ENCODE data around the gene HCRTR1.

The HCRTR1 gene

DNA sequence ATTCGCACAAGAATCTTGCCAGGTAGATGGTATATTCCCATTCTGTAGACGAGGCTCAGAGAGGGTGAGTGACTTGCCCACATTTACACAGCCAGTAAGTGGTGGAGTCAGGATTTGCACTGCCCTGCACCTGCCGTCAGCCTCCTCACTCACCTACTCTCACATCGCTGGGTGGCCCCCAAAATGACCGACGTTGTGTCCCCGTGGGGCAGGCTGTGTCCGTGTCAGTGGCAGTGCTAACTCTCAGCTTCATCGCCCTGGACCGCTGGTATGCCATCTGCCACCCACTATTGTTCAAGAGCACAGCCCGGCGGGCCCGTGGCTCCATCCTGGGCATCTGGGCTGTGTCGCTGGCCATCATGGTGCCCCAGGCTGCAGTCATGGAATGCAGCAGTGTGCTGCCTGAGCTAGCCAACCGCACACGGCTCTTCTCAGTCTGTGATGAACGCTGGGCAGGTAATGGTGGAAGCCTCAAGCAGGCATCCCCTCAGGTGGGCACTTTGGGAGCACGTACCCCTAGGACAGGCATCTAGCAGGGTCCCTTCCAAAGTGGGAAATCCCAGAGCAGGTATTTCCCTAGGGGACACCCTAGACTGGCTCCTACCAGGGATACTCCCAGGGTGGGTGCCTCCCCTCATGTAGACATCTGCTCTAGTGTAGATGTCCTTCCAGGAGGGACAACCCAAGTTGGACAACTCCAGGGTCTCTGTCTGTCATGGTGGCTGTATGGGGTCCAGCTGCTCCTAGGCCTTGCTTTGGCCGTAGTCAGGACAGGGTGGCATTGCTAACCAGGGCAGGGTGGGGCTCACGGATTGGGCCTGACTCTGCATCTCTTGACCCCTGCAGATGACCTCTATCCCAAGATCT, 3.4 kb downstream of the HCRTR1 start:
- no peak for DNase-seq (ENCODE audit: low read depth)
- H3K4me3 ChIP-seq (replicated peaks; ENCODE audit: low read depth, low read length) = no peak overlapping the region
- TF ChIP-seq, protein P1, sequence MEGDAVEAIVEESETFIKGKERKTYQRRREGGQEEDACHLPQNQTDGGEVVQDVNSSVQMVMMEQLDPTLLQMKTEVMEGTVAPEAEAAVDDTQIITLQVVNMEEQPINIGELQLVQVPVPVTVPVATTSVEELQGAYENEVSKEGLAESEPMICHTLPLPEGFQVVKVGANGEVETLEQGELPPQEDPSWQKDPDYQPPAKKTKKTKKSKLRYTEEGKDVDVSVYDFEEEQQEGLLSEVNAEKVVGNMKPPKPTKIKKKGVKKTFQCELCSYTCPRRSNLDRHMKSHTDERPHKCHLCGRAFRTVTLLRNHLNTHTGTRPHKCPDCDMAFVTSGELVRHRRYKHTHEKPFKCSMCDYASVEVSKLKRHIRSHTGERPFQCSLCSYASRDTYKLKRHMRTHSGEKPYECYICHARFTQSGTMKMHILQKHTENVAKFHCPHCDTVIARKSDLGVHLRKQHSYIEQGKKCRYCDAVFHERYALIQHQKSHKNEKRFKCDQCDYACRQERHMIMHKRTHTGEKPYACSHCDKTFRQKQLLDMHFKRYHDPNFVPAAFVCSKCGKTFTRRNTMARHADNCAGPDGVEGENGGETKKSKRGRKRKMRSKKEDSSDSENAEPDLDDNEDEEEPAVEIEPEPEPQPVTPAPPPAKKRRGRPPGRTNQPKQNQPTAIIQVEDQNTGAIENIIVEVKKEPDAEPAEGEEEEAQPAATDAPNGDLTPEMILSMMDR (IDR thresholded peaks at IDR 0.05; ENCODE audit: low read length, missing control alignments) = no peak

DNA sequence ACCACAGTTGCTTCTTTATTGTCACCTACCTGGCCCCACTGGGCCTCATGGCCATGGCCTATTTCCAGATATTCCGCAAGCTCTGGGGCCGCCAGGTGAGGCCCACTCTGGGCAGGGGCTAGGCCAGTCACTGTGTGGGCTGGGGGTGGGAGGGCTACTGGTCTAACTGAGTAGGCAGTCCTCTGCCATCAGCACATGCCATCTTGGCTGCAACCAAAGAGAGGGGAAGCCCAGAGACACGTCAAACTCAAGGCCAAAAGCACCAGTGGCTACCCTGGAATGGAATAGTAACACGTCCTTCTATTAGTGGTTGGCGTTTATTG, 4.0 kb downstream of the HCRTR1 start:
- TF ChIP-seq, protein P1 (IDR thresholded peaks at IDR 0.05; ENCODE audit: low read length, missing control alignments) = no peak
- H3K4me3 ChIP-seq (replicated peaks; ENCODE audit: low read depth, low read length) = no peak overlapping the region
- no peak for DNase-seq (ENCODE audit: low read depth)

- TF ChIP-seq, protein P1 (IDR thresholded peaks at IDR 0.05; ENCODE audit: low read length, missing control alignments) = no peak
- H3K4me3 ChIP-seq (replicated peaks; ENCODE audit: low read depth, low read length) = no peak overlapping the region
- DNase-seq (ENCODE audit: low read depth) = no peak
Measured at GRCh38 chr1:31621847-31622730, 4.6 kb downstream of the HCRTR1 start.

DNA sequence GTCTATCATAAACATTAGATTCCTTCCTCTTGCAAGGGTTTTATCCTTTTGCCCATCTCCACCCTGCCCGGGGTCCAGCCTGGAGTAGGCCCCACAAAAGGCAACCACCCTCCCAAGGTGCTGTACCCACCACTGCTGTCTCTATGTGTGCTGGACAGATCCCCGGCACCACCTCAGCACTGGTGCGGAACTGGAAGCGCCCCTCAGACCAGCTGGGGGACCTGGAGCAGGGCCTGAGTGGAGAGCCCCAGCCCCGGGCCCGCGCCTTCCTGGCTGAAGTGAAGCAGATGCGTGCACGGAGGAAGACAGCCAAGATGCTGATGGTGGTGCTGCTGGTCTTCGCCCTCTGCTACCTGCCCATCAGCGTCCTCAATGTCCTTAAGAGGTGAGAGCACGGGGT, 5.9 kb downstream of the HCRTR1 start:
- no peak overlapping the region for H3K4me3 ChIP-seq (replicated peaks; ENCODE audit: low read depth, low read length)
- TF ChIP-seq, protein P1 (IDR thresholded peaks at IDR 0.05; ENCODE audit: low read length, missing control alignments) = no peak
- DNase-seq (ENCODE audit: low read depth) = no peak

GRCh38 chr1:31624309-31624708, 6.8 kb downstream of the HCRTR1 start:
- TF ChIP-seq, protein P1 (IDR thresholded peaks at IDR 0.05; ENCODE audit: low read length, missing control alignments) = no peak
- no peak overlapping the region for H3K4me3 ChIP-seq (replicated peaks; ENCODE audit: low read depth, low read length)
- DNase-seq (ENCODE audit: low read depth) = no peak

DNA sequence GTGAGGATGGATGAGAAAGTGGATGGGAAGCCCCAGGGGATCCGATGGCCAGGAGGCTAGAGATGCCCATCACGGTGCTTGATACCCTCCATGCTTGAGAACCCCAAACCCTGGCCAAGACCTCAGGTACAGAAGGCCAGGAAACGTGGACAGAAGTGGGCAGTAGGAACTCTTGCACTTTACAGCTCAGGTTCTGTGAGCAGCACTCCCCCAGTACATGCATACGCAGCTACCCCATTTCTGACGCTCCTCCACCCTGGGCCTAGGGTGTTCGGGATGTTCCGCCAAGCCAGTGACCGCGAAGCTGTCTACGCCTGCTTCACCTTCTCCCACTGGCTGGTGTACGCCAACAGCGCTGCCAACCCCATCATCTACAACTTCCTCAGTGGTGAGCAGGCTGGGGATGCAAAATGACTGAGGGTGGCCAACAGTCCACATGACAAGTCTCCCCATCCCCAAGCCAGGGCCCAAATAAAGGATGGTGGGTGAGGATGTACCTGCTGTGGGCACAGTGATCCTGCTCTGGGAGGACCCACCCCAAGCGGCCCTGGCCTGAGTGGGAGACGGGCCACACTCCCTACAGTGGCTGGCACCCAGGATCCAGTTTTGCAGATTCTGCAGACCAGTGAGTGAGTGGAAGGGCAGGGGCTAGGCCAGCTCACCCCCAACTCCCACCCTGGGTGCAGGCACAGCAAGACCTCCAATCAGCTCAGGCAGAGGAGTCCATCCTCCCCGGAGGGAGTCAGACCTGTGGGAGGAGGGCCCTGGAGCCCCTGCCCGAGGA, 7.4 kb downstream of the HCRTR1 start:
- no peak overlapping the region for H3K4me3 ChIP-seq (replicated peaks; ENCODE audit: low read depth, low read length)
- TF ChIP-seq, protein P1 (IDR thresholded peaks at IDR 0.05; ENCODE audit: low read length, missing control alignments) = no peak
- DNase-seq (ENCODE audit: low read depth) = no peak

Measured in fibroblast of pulmonary artery (primary cell).